Duodenal mucosa (tissue), 2 donors: ENCODE results near the gene ACTG2.
"Not testable (repeated sequence)": the region's sequence is repeated elsewhere in the genome, so short reads cannot be mapped to it uniquely, and the experiment has no call there.

Source experiments
- H3K27ac ChIP-seq: one replicate; pipeline ENCODE4 v1.7.0; 2013; ENCODE audit warnings: low read depth, low read length
- H3K27me3 ChIP-seq, 2 donors: one replicate each; pipeline ENCODE4 v1.7.0; 2013; ENCODE audit warnings: low read length in 2 of 2, control low read depth in 1 of 2; ENCODE audit not compliant: insufficient read depth in 2 of 2, control insufficient read depth in 1 of 2
- H3K36me3 ChIP-seq, 2 donors: one replicate each; pipeline ENCODE4 v1.7.0; 2013; ENCODE audit warnings: low read length in 2 of 2, control low read depth in 1 of 2; ENCODE audit not compliant: insufficient read depth in 2 of 2, control insufficient read depth in 1 of 2
- H3K4me1 ChIP-seq, 2 donors: one replicate each; pipeline ENCODE4 v1.7.0; 2013; ENCODE audit warnings: low read length in 2 of 2, control low read depth in 1 of 2; ENCODE audit not compliant: insufficient read depth in 2 of 2, control insufficient read depth in 1 of 2
- H3K4me3 ChIP-seq, 2 donors: one replicate each; pipeline ENCODE4 v1.7.0; 2013; ENCODE audit warnings: low read length in 2 of 2, low read depth in 1 of 2
- H3K9ac ChIP-seq, 2 donors: one replicate each; pipeline ENCODE4 v1.7.0; 2013; ENCODE audit warnings: low read length in 2 of 2, low read depth in 1 of 2
- H3K9me3 ChIP-seq, 2 donors: one replicate each; pipeline ENCODE4 v1.7.0; 2013; ENCODE audit warnings: low read length in 2 of 2, control low read depth in 1 of 2; ENCODE audit not compliant: control insufficient read depth in 1 of 2

The ACTG2 gene

DNA sequence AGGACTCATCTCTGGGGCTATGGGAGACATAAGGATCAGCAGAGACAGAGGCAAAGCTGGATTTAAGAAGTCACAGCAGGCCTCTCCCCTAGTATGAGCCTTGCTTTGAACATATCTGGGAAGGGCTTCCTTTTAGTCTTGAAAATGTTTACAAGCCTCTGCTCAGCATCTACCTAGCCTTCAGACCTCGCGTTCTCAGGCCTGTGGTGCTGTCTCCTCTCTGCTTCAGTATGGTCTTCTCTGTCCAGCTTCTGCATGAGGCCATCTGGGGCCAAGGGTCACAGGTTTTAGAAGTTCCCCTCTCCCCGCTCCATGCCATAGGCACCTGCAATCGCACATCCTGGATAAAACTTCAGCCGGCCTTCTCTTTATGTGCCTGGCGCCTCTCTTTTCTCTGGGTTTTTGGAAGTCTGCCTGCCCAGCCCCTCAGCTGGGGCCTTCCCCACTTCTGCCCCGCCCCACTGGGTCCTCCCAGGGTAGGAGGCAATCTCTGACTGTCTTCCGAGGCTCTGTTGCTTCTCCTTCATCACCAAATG is 7.1 kb downstream of the ACTG2 start:
- peaks cover 5 to 11% of the 10 kb centered on the region in 2 donors for H3K4me1 ChIP-seq
- H3K27ac ChIP-seq, result no peak overlapping the region
- H3K4me3 ChIP-seq, result no peak overlapping the region
- H3K27me3 ChIP-seq, result no peaks in the 10 kb centered on the region
- no peaks in the 10 kb centered on the region for H3K9me3 ChIP-seq
- H3K9ac ChIP-seq, result no peak overlapping the region
- H3K36me3 ChIP-seq, result no peaks in the 10 kb centered on the region

DNA sequence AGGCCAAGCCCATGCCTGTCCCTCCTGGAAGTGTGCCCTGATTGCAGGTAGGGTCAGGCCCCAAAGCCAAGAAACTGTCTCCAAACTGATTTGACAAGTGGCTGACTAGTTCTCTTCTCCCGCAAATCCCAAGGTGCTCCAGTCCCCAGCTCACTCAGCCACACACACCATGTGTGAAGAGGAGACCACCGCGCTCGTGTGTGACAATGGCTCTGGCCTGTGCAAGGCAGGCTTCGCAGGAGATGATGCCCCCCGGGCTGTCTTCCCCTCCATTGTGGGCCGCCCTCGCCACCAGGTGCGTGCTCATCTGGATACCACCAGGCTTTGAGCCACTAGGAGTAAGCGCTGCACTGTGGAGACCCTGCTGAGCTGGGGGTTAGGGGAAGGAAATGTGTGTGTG is 8.3 kb downstream of the ACTG2 start:
- Histone ChIP-seq H3K4me1 (peaks cover 5 to 11% of the 10 kb centered on the region in 2 donors), H3K36me3 (no peaks in the 10 kb centered on the region), H3K4me3 (no peak overlapping the region), H3K9ac (no peak overlapping the region), H3K27me3 (no peaks in the 10 kb centered on the region), H3K9me3 (no peaks in the 10 kb centered on the region), H3K27ac (no peak overlapping the region)

DNA sequence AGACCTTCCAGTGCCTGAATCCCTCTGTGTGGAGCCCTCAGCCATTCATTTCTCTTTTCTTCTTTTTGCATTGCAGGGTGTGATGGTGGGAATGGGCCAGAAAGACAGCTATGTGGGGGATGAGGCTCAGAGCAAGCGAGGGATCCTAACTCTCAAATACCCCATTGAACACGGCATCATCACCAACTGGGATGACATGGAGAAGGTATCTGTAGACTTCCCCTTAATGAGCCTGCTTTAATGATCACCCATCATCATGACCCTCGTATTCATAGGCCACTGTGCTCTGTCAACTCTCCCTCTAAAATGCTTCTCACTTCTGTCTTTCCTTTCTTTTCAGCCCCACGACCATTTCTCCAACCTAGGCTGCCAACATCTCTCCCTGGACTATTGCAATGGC is 9.5 kb downstream of the ACTG2 start:
- Histone ChIP-seq H3K27ac (no peak overlapping the region), H3K9me3 (no peaks in the 10 kb centered on the region), H3K36me3 (no peaks in the 10 kb centered on the region), H3K4me3 (no peak overlapping the region), H3K9ac (no peak overlapping the region), H3K4me1 (peaks cover 0 to 3% of the 10 kb centered on the region in 2 donors), H3K27me3 (no peaks in the 10 kb centered on the region)

DNA sequence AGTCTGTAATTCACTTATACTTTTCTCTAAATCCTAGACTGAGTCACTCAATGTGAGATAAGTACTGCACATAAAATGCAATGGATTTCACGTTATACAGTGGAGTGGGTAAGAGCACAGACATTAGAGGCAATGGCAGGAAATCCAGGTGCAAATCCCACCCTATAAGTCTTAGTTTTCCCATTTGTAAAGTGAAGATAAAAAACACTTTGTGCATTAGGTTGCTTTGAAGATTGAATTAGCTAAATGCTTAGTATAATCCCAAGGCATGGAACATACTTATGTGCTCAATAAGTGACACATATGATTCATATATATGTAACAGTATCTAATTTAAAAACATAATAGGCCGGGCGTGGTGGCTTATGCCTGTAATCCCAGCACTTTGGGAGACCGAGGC is 10.5 kb downstream of the ACTG2 start:
- no peak overlapping the region for H3K9ac ChIP-seq
- H3K27ac ChIP-seq, result no peak overlapping the region
- H3K36me3 ChIP-seq, result no peaks in the 10 kb centered on the region
- H3K4me3 ChIP-seq, result no peak overlapping the region
- no peaks in the 10 kb centered on the region for H3K9me3 ChIP-seq
- no peaks in the 10 kb centered on the region for H3K4me1 ChIP-seq
- no peaks in the 10 kb centered on the region for H3K27me3 ChIP-seq

DNA sequence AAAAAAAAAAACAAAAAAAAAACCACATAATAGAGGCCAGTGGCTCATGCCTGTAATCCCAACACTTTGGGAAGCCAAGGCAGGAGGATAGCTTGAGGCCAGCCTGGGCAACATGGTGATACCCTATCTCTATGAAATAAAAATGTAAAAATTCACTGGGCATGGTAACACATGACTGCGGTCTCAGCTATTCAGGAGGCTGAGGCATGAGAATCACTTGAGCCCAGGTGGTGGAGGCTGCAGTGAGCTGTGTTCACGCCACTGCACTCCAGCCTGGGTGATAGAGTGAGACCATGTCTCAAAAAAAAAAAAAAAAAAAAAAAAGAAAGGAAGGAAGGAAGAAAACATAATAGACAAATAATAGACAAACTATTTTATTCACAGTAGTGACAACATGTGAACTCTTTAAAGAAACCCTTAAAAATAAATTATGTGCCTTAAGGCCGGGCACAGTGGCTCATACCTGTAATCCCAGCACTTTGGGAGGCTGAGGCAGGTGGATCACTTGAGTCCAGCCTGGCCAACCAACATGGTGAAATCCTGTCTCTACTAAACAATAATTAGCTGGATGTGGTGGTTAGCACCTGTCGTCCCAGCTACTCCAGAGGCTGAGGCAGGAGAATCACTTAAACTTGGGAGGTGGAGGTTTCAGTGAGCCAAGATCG is 11.3 kb downstream of the ACTG2 start:
- not testable (repeated sequence) for H3K4me1 ChIP-seq, H3K27me3 ChIP-seq, H3K4me3 ChIP-seq, H3K27ac ChIP-seq, H3K36me3 ChIP-seq, H3K9ac ChIP-seq, H3K9me3 ChIP-seq

DNA sequence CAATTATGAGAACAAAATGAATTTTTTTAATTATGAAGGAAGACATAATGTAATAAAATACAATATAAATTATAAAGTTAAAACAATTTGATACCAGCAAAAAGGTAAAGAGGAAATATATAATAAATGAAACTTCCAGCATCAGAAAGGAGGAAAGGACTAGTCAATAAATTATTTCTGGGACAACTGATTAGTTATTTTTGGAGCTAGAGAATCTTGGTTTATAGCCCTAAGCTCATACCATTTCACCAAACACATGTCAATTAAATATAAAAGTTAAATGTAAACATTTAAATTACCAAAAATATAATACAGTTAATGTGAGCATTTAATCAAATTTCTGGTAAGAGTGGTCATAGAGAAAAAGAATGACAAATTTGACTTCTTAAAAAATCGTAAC is 12.1 kb downstream of the ACTG2 start:
- Histone ChIP-seq H3K36me3 (no peaks in the 10 kb centered on the region), H3K4me3 (no peak overlapping the region), H3K27me3 (no peaks in the 10 kb centered on the region), H3K9me3 (no peaks in the 10 kb centered on the region), H3K27ac (no peak overlapping the region), H3K4me1 (no peaks in the 10 kb centered on the region), H3K9ac (no peak overlapping the region)

DNA sequence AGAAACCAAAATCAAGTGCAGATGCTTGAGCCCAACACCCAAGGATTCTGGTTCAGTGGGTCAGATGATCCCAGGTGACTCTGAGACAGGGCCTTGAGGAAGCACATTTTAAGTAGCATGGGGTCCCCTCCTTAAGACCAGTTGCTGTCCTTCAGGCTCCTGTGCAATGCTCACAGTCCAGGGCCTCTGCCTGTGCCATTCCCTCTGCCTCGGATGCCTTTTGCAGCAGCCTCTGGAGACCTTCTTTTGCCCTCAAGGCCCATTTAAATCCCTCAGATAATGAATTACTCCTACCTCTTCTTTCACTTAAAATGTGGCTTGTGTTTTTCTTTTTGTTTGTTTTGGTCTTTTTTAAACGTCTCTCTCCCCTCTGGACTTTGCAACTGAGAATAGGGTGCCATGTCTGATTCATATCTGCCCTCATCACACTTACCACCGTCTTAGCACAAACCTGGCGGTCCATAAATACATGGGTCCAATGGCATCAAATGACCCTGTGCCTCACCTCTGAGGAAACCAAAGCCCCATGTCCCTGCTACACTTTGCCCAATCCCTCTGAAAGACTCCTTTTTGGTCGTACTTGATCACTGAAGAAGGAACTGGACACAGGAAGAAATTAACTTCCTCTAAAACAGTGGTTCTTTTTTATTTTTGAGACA is 14.2 kb downstream of the ACTG2 start:
- Histone ChIP-seq H3K36me3 (no peaks in the 10 kb centered on the region), H3K9me3 (no peaks in the 10 kb centered on the region), H3K4me1 (no peaks in the 10 kb centered on the region), H3K27ac (no peak overlapping the region), H3K4me3 (no peak overlapping the region), H3K9ac (no peak overlapping the region), H3K27me3 (no peaks in the 10 kb centered on the region)

DNA sequence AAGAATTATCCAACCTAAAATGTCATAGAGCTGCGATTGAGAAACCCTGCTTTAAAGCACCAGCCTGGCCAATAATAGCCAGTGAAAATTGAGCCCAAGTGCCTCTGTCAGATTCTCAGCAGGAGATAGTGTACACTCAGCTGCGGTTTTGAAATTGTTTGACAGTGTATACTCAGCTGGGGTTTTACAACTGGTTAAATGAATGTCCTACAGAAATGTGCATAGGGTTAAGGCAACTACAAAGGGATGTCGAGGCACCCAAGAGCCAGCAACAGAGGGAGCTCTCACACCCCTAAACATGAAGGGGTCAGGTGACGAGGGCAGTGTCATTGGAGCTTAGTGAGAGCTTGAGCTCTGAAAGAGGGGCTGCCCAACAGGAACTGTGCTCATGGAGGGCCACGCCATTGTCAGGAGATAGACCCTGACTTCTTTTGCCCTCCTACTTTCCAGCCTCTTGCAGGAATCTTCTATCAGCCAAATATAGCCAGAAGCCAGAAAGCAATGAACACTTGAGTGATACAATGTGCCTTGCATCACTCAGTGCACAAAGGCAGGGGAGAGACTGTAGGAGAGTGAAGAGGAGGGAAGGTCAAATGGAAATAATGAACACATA is 15.1 kb downstream of the ACTG2 start:
- no peaks in the 10 kb centered on the region for H3K27me3 ChIP-seq
- no peaks in the 10 kb centered on the region for H3K4me1 ChIP-seq
- H3K9me3 ChIP-seq, result no peaks in the 10 kb centered on the region
- H3K36me3 ChIP-seq, result no peaks in the 10 kb centered on the region
- no peak overlapping the region for H3K9ac ChIP-seq
- H3K4me3 ChIP-seq, result no peak overlapping the region
- H3K27ac ChIP-seq, result no peak overlapping the region

DNA sequence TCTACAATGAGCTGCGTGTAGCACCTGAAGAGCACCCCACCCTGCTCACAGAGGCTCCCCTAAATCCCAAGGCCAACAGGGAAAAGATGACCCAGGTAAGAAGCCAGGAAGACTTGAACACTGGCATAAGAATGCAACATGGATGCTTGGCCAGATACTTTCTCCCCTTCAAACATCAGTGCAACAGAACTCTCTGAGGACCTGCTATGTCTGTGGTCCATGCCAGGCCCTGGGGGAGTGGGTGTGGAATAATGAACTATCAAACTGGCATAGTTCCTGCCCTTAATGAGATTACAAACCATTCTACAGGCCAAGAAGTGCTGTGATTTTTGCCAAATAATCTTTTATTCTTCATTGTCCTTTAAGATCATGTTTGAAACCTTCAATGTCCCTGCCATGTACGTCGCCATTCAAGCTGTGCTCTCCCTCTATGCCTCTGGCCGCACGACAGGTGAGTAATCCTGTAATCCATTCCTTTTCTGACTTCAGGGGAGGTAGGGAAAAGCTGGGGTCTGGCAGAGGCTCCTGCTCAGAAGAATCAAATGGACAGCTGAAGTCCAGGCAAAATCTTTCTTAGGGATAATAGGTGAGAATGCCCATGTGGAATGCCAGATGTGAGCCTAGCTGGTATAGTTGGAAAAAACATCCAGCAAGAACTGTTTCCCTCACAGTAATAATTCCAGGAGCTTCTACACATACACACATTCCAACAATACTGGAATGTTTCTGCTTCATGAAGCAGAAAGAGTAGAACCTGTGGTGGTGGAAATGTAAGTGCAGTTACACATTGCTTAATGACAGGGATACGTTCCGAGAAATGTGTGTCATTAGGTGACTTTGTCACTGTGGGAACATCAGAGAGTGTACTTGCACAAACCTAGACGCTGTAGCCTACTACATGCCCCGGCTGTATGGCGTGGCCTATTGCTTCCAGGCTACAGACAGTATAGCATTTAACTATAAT is 16.2 kb downstream of the ACTG2 start:
- H3K9ac ChIP-seq, result no peak overlapping the region
- no peaks in the 10 kb centered on the region for H3K36me3 ChIP-seq
- H3K27ac ChIP-seq, result no peak overlapping the region
- H3K4me1 ChIP-seq, result no peaks in the 10 kb centered on the region
- no peak overlapping the region for H3K4me3 ChIP-seq
- no peaks in the 10 kb centered on the region for H3K9me3 ChIP-seq
- no peaks in the 10 kb centered on the region for H3K27me3 ChIP-seq
